CD4-positive, alpha-beta T cell (primary cell): ENCODE measurements around the gene GZF1. TPM values are rescaled to one million over a fixed set of nuclear protein-coding genes. Genes with fewer than 3 reads are reported as not detected.
A peak's percentile ranks its signal among the peaks of the same experiment; 100 is the strongest.
"Not testable (repeated sequence)": the region's sequence is repeated elsewhere in the genome, so short reads cannot be mapped to it uniquely, and the experiment has no call there.

Experiments
- ATAC-seq: fragments of 200-7000 bp; cut with Tn5 transposase; one replicate; pipeline ENCODE4 v1.10.0; 2022; ENCODE audit warnings: mild to moderate bottlenecking; ENCODE audit not compliant: poor library complexity
- CTCF ChIA-PET: fragments of 350-600 bp; sonication (Branson Sonifier 250); formaldehyde crosslinking; loops from one replicate; lab custom pipeline; 2021; ENCODE audit warnings: antibody characterized with exemption, inconsistent platforms; lab: Charles Lee
- POLR2A ChIA-PET: fragments of 350-600 bp; sonication (Branson Sonifier 250); formaldehyde crosslinking; loops from one replicate; lab custom pipeline; 2021; ENCODE audit warnings: antibody characterized with exemption, inconsistent platforms; lab: Charles Lee
- DNase-seq, 14 experiments: peaks; one replicate each; pipeline ENCODE4 v3.0.0-alpha.2; 2013 to 2020; ENCODE audit warnings: mixed read lengths in 2 of 14
- H3K27ac ChIP-seq, 2 donors: one replicate each; pipeline versions ENCODE4 v1.5.1 to v1.7.0; 2013; ENCODE audit warnings: low read length in 2 of 2, low read depth in 1 of 2, mild to moderate bottlenecking in 1 of 2
- H3K27me3 ChIP-seq, 2 experiments: 1 replicate in 1 of 2; 2 replicates in 1 of 2; pipeline versions ENCODE4 v1.6.1 to v1.7.0; 2013; ENCODE audit warnings: low read length in 2 of 2, control low read depth in 1 of 2, mild to moderate bottlenecking in 1 of 2, moderate library complexity in 1 of 2; ENCODE audit not compliant: insufficient read depth in 2 of 2, control insufficient read depth in 1 of 2
- H3K36me3 ChIP-seq: one replicate; pipeline ENCODE4 v1.6.1; 2013; ENCODE audit warnings: low read length, control low read depth; ENCODE audit not compliant: insufficient read depth
- H3K4me1 ChIP-seq: one replicate; pipeline ENCODE4 v1.6.1; 2013; ENCODE audit warnings: low read length, control low read depth; ENCODE audit not compliant: insufficient read depth
- H3K4me3 ChIP-seq: one replicate; pipeline ENCODE4 v1.5.1; 2013; ENCODE audit warnings: mild to moderate bottlenecking, low read length, moderate library complexity
- H3K9me3 ChIP-seq, 2 experiments: 1 replicate in 1 of 2; 2 replicates in 1 of 2; pipeline versions ENCODE4 v1.6.1 to v1.7.0; 2013; ENCODE audit warnings: low read length in 2 of 2, mild to moderate bottlenecking in 2 of 2, control low read depth in 1 of 2, moderate library complexity in 1 of 2; ENCODE audit not compliant: control insufficient read depth in 1 of 2, insufficient read depth in 1 of 2
- H3K27ac Mint-ChIP-seq: one replicate; pipeline ENCODE4 v1.8.0; 2020; ENCODE audit warnings: mixed read lengths
- H3K27me3 Mint-ChIP-seq: one replicate; pipeline ENCODE4 v1.8.0; 2021; ENCODE audit warnings: mixed read lengths
- H3K36me3 Mint-ChIP-seq: one replicate; pipeline ENCODE4 v1.8.0; 2021; ENCODE audit warnings: low read depth, mixed read lengths
- H3K4me1 Mint-ChIP-seq: one replicate; pipeline ENCODE4 v1.8.0; 2021; ENCODE audit warnings: low read depth, mixed read lengths
- H3K4me3 Mint-ChIP-seq: one replicate; pipeline ENCODE4 v1.8.0; 2020; ENCODE audit warnings: mild to moderate bottlenecking, mixed read lengths
- H3K9me3 Mint-ChIP-seq: one replicate; pipeline ENCODE4 v1.8.0; 2020; ENCODE audit warnings: mixed read lengths
- intact Hi-C, 2 experiments: fragments of 100-400 bp; cut with DNase I in 1 of 2; cut with micrococcal nuclease in 1 of 2; formaldehyde crosslinking; loops; one replicate each; pipeline versions ENCODE4 v1.15.1 to v1.9.0; 2023 to 2025; cut with DNase I, micrococcal nuclease
- total RNA-seq, 174 experiments: library from RNA in 2 of 174; stranded (reverse) in 2 of 174; gene quantifications; one replicate each; pipeline ENCODE4 v1.2.3 and lab custom pipeline; 2021 to 2026
- TF ChIP-seq, protein P1 (sequence below): fragments of 200-600 bp; IDR thresholded peaks from one replicate; pipeline ENCODE4 v1.8.0; 2022; ENCODE audit warnings: antibody characterized with exemption, mild to moderate bottlenecking

The GZF1 gene
- total RNA-seq, 2 experiments from 2014 or later, result 38.1 to 43.6 TPM

- H3K9me3 ChIP-seq, result no peaks in the 10 kb centered on the region
- no peaks in the 10 kb centered on the region for H3K27me3 ChIP-seq
- no peak overlapping the region for H3K27ac Mint-ChIP-seq
- TF ChIP-seq, protein P1, sequence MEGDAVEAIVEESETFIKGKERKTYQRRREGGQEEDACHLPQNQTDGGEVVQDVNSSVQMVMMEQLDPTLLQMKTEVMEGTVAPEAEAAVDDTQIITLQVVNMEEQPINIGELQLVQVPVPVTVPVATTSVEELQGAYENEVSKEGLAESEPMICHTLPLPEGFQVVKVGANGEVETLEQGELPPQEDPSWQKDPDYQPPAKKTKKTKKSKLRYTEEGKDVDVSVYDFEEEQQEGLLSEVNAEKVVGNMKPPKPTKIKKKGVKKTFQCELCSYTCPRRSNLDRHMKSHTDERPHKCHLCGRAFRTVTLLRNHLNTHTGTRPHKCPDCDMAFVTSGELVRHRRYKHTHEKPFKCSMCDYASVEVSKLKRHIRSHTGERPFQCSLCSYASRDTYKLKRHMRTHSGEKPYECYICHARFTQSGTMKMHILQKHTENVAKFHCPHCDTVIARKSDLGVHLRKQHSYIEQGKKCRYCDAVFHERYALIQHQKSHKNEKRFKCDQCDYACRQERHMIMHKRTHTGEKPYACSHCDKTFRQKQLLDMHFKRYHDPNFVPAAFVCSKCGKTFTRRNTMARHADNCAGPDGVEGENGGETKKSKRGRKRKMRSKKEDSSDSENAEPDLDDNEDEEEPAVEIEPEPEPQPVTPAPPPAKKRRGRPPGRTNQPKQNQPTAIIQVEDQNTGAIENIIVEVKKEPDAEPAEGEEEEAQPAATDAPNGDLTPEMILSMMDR, result no peak
- no peak overlapping the region for H3K4me3 ChIP-seq
- no peaks in the 10 kb centered on the region for H3K9me3 Mint-ChIP-seq
- H3K36me3 Mint-ChIP-seq, result no peaks in the 10 kb centered on the region
- no peak overlapping the region for H3K27ac ChIP-seq
- H3K27me3 Mint-ChIP-seq, result no peaks in the 10 kb centered on the region
- H3K36me3 ChIP-seq, result no peaks in the 10 kb centered on the region
- ChIA-PET POLR2A (no interaction called here), CTCF (no interaction called here)
- peaks cover 3% of the 10 kb centered on the region for H3K4me1 Mint-ChIP-seq
- DNase-seq (no peak), ATAC-seq (no peak)
- no peak overlapping the region for H3K4me3 Mint-ChIP-seq
- intact Hi-C loops, result no loop called here
- peaks cover 6% of the 10 kb centered on the region for H3K4me1 ChIP-seq
Measured at GRCh38 chr20:23344336-23344735, 17.6 kb upstream of the GZF1 start.

DNA sequence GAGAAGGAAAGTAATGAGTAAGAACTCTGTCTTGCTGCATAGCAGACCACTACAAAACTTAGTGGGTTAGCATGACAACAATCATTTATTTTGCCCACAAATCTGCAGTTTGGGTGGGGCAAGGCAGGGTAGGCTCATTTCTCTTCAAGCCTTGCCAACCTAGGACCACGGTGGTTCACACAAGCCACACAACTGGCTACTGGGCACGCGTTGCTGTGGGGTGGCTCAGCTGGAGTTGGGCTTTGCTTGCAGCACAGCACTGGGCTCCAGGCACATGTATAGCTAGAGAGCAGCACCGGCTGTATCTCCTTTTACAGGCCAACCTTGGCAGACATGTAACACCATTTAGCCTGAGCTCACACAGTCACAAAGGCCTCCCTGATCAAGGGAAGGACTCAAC lies 16.0 kb upstream of the GZF1 start:
- CTCF ChIA-PET, result no interaction called here
- TF ChIP-seq, protein P1, result no peak

DNA sequence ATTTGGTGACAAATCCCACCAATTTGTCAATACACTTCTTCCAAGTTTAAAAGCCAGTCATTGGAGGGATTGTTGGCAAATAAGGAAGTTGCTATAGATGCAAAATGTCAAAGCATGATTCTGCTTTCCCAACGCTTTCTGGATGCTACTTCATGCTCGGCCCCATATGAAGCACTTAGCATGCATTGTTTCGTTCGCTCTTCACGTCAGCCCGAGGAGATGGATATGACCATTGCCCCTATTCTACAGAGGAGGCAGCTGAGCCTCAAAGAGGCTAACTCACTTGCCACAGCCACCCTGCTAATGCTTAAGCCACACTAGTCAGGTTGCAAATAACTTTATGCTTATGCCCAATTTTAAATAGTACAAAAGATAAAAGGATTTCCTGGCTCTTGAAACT lies 14.2 kb upstream of the GZF1 start:
- no peak for ATAC-seq
- peaks cover 14% of the 10 kb centered on the region for H3K36me3 Mint-ChIP-seq
- POLR2A ChIA-PET, result no interaction called here

More for the DNA sequence above, 16.0 kb upstream of the GZF1 start:
- Histone ChIP-seq H3K9me3 (no peaks in the 10 kb centered on the region), H3K36me3 (no peaks in the 10 kb centered on the region), H3K4me3 (no peak overlapping the region), H3K4me1 (peaks cover 17% of the 10 kb centered on the region), H3K27ac (no peak overlapping the region), H3K27me3 (no peaks in the 10 kb centered on the region)
- Mint-ChIP-seq H3K36me3 (peaks cover 7% of the 10 kb centered on the region), H3K27me3 (no peaks in the 10 kb centered on the region), H3K4me1 (peaks cover 14% of the 10 kb centered on the region), H3K27ac (no peak overlapping the region), H3K4me3 (no peak overlapping the region), H3K9me3 (no peaks in the 10 kb centered on the region)
- DNase-seq (no peak), ATAC-seq (no peak)
- POLR2A ChIA-PET, result no interaction called here
- intact Hi-C loops, result loop anchor here in 1 of 2 experiments (2.0 kb wide), 1 partner anchor 23 kb away; no protein-coding TSS in a partner anchor

DNA sequence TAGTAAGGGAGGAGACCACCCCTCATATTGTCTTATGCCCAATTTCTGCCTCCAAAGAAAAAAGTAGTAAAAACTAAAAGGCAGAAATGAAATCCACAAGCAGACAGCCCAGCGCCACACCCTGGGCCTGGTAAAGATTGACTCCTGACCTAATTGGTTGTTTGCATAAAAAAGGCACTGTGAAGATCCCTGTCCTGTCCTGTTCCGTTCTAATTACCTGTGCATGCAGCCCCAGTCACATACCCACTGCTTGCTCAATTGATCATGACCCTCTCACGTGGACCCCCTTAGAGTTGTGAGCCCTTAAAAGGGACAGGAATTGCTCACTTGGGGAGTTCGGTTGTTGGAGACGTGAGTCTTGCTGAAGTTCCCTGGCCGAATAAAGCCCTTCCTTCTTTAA lies 13.5 kb upstream of the GZF1 start:
- H3K9me3 Mint-ChIP-seq, H3K27me3 Mint-ChIP-seq, DNase-seq, H3K36me3 ChIP-seq, H3K27me3 ChIP-seq, POLR2A ChIA-PET, H3K9me3 ChIP-seq, ATAC-seq, H3K4me3 ChIP-seq: not testable (repeated sequence)
- Mint-ChIP-seq H3K4me1 (peaks cover 30% of the 10 kb centered on the region), H3K27ac (peak overlapping the region; percentile 99), H3K4me3 (peak overlapping the region; percentile 98), H3K36me3 (peaks cover 14% of the 10 kb centered on the region)
- peak overlapping the region in 1 of 2 donors; percentile 100 for H3K27ac ChIP-seq
- CTCF ChIA-PET, result interaction anchor here (2.4 kb wide), 1 partner anchor 10 kb away, joined by 22 read pairs; no protein-coding TSS in a partner anchor
- peaks cover 30% of the 10 kb centered on the region for H3K4me1 ChIP-seq
- intact Hi-C loops, result loop anchor here in 1 of 2 experiments (2.0 kb wide), 1 partner anchor 260 kb away; no protein-coding TSS in a partner anchor

More for the DNA sequence above, 14.2 kb upstream of the GZF1 start:
- H3K27ac ChIP-seq, result no peak overlapping the region
- TF ChIP-seq, protein P1, result no peak
- H3K4me1 Mint-ChIP-seq, result peaks cover 28% of the 10 kb centered on the region
- H3K27ac Mint-ChIP-seq, result peak overlapping the region; percentile 35
- DNase-seq, result no peak
- H3K9me3 Mint-ChIP-seq, result no peaks in the 10 kb centered on the region
- CTCF ChIA-PET, result no interaction called here
- no peaks in the 10 kb centered on the region for H3K27me3 ChIP-seq
- no peaks in the 10 kb centered on the region for H3K9me3 ChIP-seq
- no peak overlapping the region for H3K4me3 ChIP-seq
- H3K36me3 ChIP-seq, result peaks cover under 1% of the 10 kb centered on the region
- intact Hi-C loops, result loop anchor here in 1 of 2 experiments (2.0 kb wide), 2 partner anchors 21 to 261 kb away; no protein-coding TSS in a partner anchor
- peaks cover 30% of the 10 kb centered on the region for H3K4me1 ChIP-seq
- no peaks in the 10 kb centered on the region for H3K27me3 Mint-ChIP-seq
- peak overlapping the region; percentile 71 for H3K4me3 Mint-ChIP-seq
